ENCODE results near the gene KBTBD13.

GRCh38 chr15:65041787-65042186 is 34.8 kb upstream of the KBTBD13 start:
- TF ChIP-seq EZH2phosphoT487 (IDR thresholded peaks at IDR 0.05; ENCODE audit: borderline replicate concordance, low read length) (no peak), EZH2 (IDR thresholded peaks at IDR 0.05; ENCODE audit: low read length, unreplicated experiment) (no peak)
- TF ChIP-seq, protein P1, sequence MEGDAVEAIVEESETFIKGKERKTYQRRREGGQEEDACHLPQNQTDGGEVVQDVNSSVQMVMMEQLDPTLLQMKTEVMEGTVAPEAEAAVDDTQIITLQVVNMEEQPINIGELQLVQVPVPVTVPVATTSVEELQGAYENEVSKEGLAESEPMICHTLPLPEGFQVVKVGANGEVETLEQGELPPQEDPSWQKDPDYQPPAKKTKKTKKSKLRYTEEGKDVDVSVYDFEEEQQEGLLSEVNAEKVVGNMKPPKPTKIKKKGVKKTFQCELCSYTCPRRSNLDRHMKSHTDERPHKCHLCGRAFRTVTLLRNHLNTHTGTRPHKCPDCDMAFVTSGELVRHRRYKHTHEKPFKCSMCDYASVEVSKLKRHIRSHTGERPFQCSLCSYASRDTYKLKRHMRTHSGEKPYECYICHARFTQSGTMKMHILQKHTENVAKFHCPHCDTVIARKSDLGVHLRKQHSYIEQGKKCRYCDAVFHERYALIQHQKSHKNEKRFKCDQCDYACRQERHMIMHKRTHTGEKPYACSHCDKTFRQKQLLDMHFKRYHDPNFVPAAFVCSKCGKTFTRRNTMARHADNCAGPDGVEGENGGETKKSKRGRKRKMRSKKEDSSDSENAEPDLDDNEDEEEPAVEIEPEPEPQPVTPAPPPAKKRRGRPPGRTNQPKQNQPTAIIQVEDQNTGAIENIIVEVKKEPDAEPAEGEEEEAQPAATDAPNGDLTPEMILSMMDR (conservative IDR thresholded peaks at IDR 0.05; ENCODE audit: low read depth, low read length) = no peak
